ENCODE measurements around the gene STPG4. TPM values are rescaled to one million over a fixed set of nuclear protein-coding genes. Genes with fewer than 3 reads are reported as not detected.

STPG4 gene
- total RNA-seq, 1 experiment from 2014 or later, result not detected

GRCh38 chr2:47095349-47096020 lies 59.6 kb downstream of the STPG4 start:
- peak; percentile 10 for DNase-seq
- Histone ChIP-seq H3K27me3 (ENCODE audit: control insufficient read depth, insufficient read depth, low read length) (no peaks in the 10 kb centered on the region), H3K36me3 (replicated peaks; ENCODE audit: control insufficient read depth, insufficient read depth, low read length) (no peaks in the 10 kb centered on the region), H3K4me3 (ENCODE audit: insufficient read depth, low read depth, low read length) (no peak overlapping the region)

- Histone ChIP-seq H3K4me3 (ENCODE audit: insufficient read depth, low read depth, low read length) (no peak overlapping the region), H3K27me3 (ENCODE audit: control insufficient read depth, insufficient read depth, low read length) (0 out of 2 replicates have a peak, but pooled peaks cover 1% of the 10 kb centered on the region), H3K36me3 (replicated peaks; ENCODE audit: control insufficient read depth, insufficient read depth, low read length) (no peaks in the 10 kb centered on the region)
- peak; percentile 9 for DNase-seq
Observed at GRCh38 chr2:47094511-47095142, 60.5 kb downstream of the STPG4 start.

- no peak overlapping the region for H3K4me3 ChIP-seq (ENCODE audit: insufficient read depth, low read depth, low read length)
Observed at GRCh38 chr2:47093626-47094025, 61.5 kb downstream of the STPG4 start.

GRCh38 chr2:47092465-47092864 lies 62.6 kb downstream of the STPG4 start:
- 0 out of 2 replicates have a peak, but pooled peaks cover 1% of the 10 kb centered on the region for H3K27me3 ChIP-seq (ENCODE audit: control insufficient read depth, insufficient read depth, low read length)
- no peak for DNase-seq

More at GRCh38 chr2:47093626-47094025, 61.5 kb downstream of the STPG4 start:
- Histone ChIP-seq H3K27me3 (ENCODE audit: control insufficient read depth, insufficient read depth, low read length) (0 out of 2 replicates have a peak, but pooled peaks cover 1% of the 10 kb centered on the region), H3K36me3 (replicated peaks; ENCODE audit: control insufficient read depth, insufficient read depth, low read length) (no peaks in the 10 kb centered on the region)
- no peak for DNase-seq

GRCh38 chr2:47091118-47091517 lies 64.0 kb downstream of the STPG4 start:
- Histone ChIP-seq H3K4me3 (ENCODE audit: insufficient read depth, low read depth, low read length) (no peak overlapping the region), H3K36me3 (replicated peaks; ENCODE audit: control insufficient read depth, insufficient read depth, low read length) (no peaks in the 10 kb centered on the region), H3K27me3 (ENCODE audit: control insufficient read depth, insufficient read depth, low read length) (0 out of 2 replicates have a peak, but pooled peaks cover 1% of the 10 kb centered on the region)
- peak; percentile 19 for DNase-seq

More at GRCh38 chr2:47092465-47092864, 62.6 kb downstream of the STPG4 start:
- H3K4me3 ChIP-seq (ENCODE audit: insufficient read depth, low read depth, low read length), result no peak overlapping the region
- H3K36me3 ChIP-seq (replicated peaks; ENCODE audit: control insufficient read depth, insufficient read depth, low read length), result no peaks in the 10 kb centered on the region

- peak; percentile 47 for DNase-seq
- Histone ChIP-seq H3K36me3 (replicated peaks; ENCODE audit: control insufficient read depth, insufficient read depth, low read length) (no peaks in the 10 kb centered on the region), H3K4me3 (ENCODE audit: insufficient read depth, low read depth, low read length) (no peak overlapping the region), H3K27me3 (ENCODE audit: control insufficient read depth, insufficient read depth, low read length) (0 out of 2 replicates have a peak, but pooled peaks cover 1% of the 10 kb centered on the region)
Observed at GRCh38 chr2:47089083-47089464, 66.0 kb downstream of the STPG4 start.

GRCh38 chr2:47088371-47089082 lies 66.6 kb downstream of the STPG4 start:
- no peaks in the 10 kb centered on the region for H3K36me3 ChIP-seq (replicated peaks; ENCODE audit: control insufficient read depth, insufficient read depth, low read length)
- no peak overlapping the region for H3K4me3 ChIP-seq (ENCODE audit: insufficient read depth, low read depth, low read length)
- peak; percentile 76 for DNase-seq
- 0 out of 2 replicates have a peak, but pooled peaks cover 1% of the 10 kb centered on the region for H3K27me3 ChIP-seq (ENCODE audit: control insufficient read depth, insufficient read depth, low read length)

- DNase-seq, result peak; percentile 22
- no peaks in the 10 kb centered on the region for H3K36me3 ChIP-seq (replicated peaks; ENCODE audit: control insufficient read depth, insufficient read depth, low read length)
- H3K4me3 ChIP-seq (ENCODE audit: insufficient read depth, low read depth, low read length), result no peak overlapping the region
- 0 out of 2 replicates have a peak, but pooled peaks cover 1% of the 10 kb centered on the region for H3K27me3 ChIP-seq (ENCODE audit: control insufficient read depth, insufficient read depth, low read length)
Observed at GRCh38 chr2:47087051-47087450, 68.1 kb downstream of the STPG4 start.

- Histone ChIP-seq H3K27me3 (ENCODE audit: control insufficient read depth, insufficient read depth, low read length) (0 out of 2 replicates have a peak, but pooled peaks cover 1% of the 10 kb centered on the region), H3K36me3 (replicated peaks; ENCODE audit: control insufficient read depth, insufficient read depth, low read length) (no peaks in the 10 kb centered on the region), H3K4me3 (ENCODE audit: insufficient read depth, low read depth, low read length) (no peak overlapping the region)
- DNase-seq, result no peak
Observed at GRCh38 chr2:47086571-47086970, 68.5 kb downstream of the STPG4 start.

- H3K27me3 ChIP-seq (ENCODE audit: control insufficient read depth, insufficient read depth, low read length), result 0 out of 2 replicates have a peak, but pooled peaks cover 1% of the 10 kb centered on the region
- no peaks in the 10 kb centered on the region for H3K36me3 ChIP-seq (replicated peaks; ENCODE audit: control insufficient read depth, insufficient read depth, low read length)
- no peak overlapping the region for H3K4me3 ChIP-seq (ENCODE audit: insufficient read depth, low read depth, low read length)
- DNase-seq, result no peak
Observed at GRCh38 chr2:47086054-47086471, 69.0 kb downstream of the STPG4 start.

- H3K27me3 ChIP-seq (ENCODE audit: control insufficient read depth, insufficient read depth, low read length), result no peaks in the 10 kb centered on the region
- no peaks in the 10 kb centered on the region for H3K36me3 ChIP-seq (replicated peaks; ENCODE audit: control insufficient read depth, insufficient read depth, low read length)
- DNase-seq, result no peak
- no peak overlapping the region for H3K4me3 ChIP-seq (ENCODE audit: insufficient read depth, low read depth, low read length)
Observed at GRCh38 chr2:47083886-47084687, 71.0 kb downstream of the STPG4 start.

GRCh38 chr2:47083485-47083884 lies 71.6 kb downstream of the STPG4 start:
- no peak for DNase-seq
- Histone ChIP-seq H3K4me3 (ENCODE audit: insufficient read depth, low read depth, low read length) (no peak overlapping the region), H3K27me3 (ENCODE audit: control insufficient read depth, insufficient read depth, low read length) (no peaks in the 10 kb centered on the region), H3K36me3 (replicated peaks; ENCODE audit: control insufficient read depth, insufficient read depth, low read length) (no peaks in the 10 kb centered on the region)

- Histone ChIP-seq H3K27me3 (ENCODE audit: control insufficient read depth, insufficient read depth, low read length) (no peaks in the 10 kb centered on the region), H3K4me3 (ENCODE audit: insufficient read depth, low read depth, low read length) (no peak overlapping the region), H3K36me3 (replicated peaks; ENCODE audit: control insufficient read depth, insufficient read depth, low read length) (no peaks in the 10 kb centered on the region)
- no peak for DNase-seq
Observed at GRCh38 chr2:47083005-47083404, 72.1 kb downstream of the STPG4 start.

- DNase-seq, result no peak
- Histone ChIP-seq H3K4me3 (ENCODE audit: insufficient read depth, low read depth, low read length) (no peak overlapping the region), H3K36me3 (replicated peaks; ENCODE audit: control insufficient read depth, insufficient read depth, low read length) (no peaks in the 10 kb centered on the region), H3K27me3 (ENCODE audit: control insufficient read depth, insufficient read depth, low read length) (no peaks in the 10 kb centered on the region)
Observed at GRCh38 chr2:47080888-47081301, 74.2 kb downstream of the STPG4 start.
